ENCODE data around the gene PNKP. TPM values are rescaled to one million over a fixed set of nuclear protein-coding genes. Genes with fewer than 3 reads are reported as not detected.

PNKP gene
- total and polyA plus RNA-seq, 4 donors, result 23.7 to 93.0 (median 70.8) TPM

GRCh38 chr19:49878744-49879070 is 11.3 kb upstream of the PNKP start:
- Histone ChIP-seq H3K27me3 (ENCODE audit: control insufficient read depth in 1 of 2, insufficient read depth in 2 of 2, low read length in 1 of 2) (no peaks in the 10 kb centered on the region), H3K4me1 (ENCODE audit: control insufficient read depth in 1 of 2, insufficient read depth in 2 of 2, low read length in 2 of 2) (no peaks in the 10 kb centered on the region), H3K36me3 (ENCODE audit: control insufficient read depth in 1 of 2, insufficient read depth in 2 of 2, low read length in 1 of 2) (peaks cover 2 to 20% of the 10 kb centered on the region in 2 donors), H3K27ac (ENCODE audit: low read depth in 1 of 2, low read length in 2 of 2) (no peak overlapping the region), H3K9me3 (ENCODE audit: control insufficient read depth, low read length) (no peaks in the 10 kb centered on the region), H3K4me3 (ENCODE audit: low read length in 2 of 2) (no peak overlapping the region)
- 71 to 77% methylated on average over 9 of the region's 9 CpGs for WGBS, 2 donors
- DNase-seq (no peak), ATAC-seq (ENCODE audit: low FRiP score) (no peak)
- intact Hi-C loops (cut with DNase I), result no loop called here

- no peaks in the 10 kb centered on the region for H3K4me1 ChIP-seq (ENCODE audit: control insufficient read depth in 1 of 2, insufficient read depth in 2 of 2, low read length in 2 of 2)
- H3K27ac ChIP-seq (ENCODE audit: low read depth in 1 of 2, low read length in 2 of 2), result peak overlapping the region in 1 of 2 donors; percentile 89
- peak; percentile 99 to 100 for DNase-seq
- WGBS, 2 donors, result 4% methylated on average over 30 to 41 of the region's 41 CpGs
- peak overlapping the region; percentile 27 to 43 for H3K4me3 ChIP-seq (ENCODE audit: low read length in 2 of 2)
- H3K9me3 ChIP-seq (ENCODE audit: control insufficient read depth, low read length), result no peaks in the 10 kb centered on the region
- H3K36me3 ChIP-seq (ENCODE audit: control insufficient read depth in 1 of 2, insufficient read depth in 2 of 2, low read length in 1 of 2), result peaks cover 2 to 17% of the 10 kb centered on the region in 2 donors
- peak; percentile 88 for ATAC-seq (ENCODE audit: low FRiP score)
- no peaks in the 10 kb centered on the region for H3K27me3 ChIP-seq (ENCODE audit: control insufficient read depth in 1 of 2, insufficient read depth in 2 of 2, low read length in 1 of 2)
- intact Hi-C loops (cut with DNase I), result no loop called here
Measured at GRCh38 chr19:49877879-49878743, 10.7 kb upstream of the PNKP start.

- no peaks in the 10 kb centered on the region for H3K9me3 ChIP-seq (ENCODE audit: control insufficient read depth, low read length)
- H3K27ac ChIP-seq (ENCODE audit: low read depth in 1 of 2, low read length in 2 of 2), result peak within 1 kb of the TSS; percentile 33 to 89
- DNase-seq (peak; percentile 99 to 100), ATAC-seq (ENCODE audit: low FRiP score) (peak; percentile 93)
- WGBS, 2 donors, result 0% methylated on average over 60 to 61 of the region's 61 CpGs
- peak within 1 kb of the TSS; percentile 65 to 71 for H3K4me3 ChIP-seq (ENCODE audit: low read length in 2 of 2)
- no peaks in the 10 kb centered on the region for H3K27me3 ChIP-seq (ENCODE audit: control insufficient read depth in 1 of 2, insufficient read depth in 2 of 2, low read length in 1 of 2)
- H3K36me3 ChIP-seq (ENCODE audit: control insufficient read depth in 1 of 2, insufficient read depth in 2 of 2, low read length in 1 of 2), result peaks cover 2 to 12% of the 10 kb centered on the region in 2 donors
- intact Hi-C loops (cut with DNase I), result no loop called here
- H3K4me1 ChIP-seq (ENCODE audit: control insufficient read depth in 1 of 2, insufficient read depth in 2 of 2, low read length in 2 of 2), result no peaks in the 10 kb centered on the region
Measured at GRCh38 chr19:49877020-49877878, 9.9 kb upstream of the PNKP start, which contains the start of the genes AKT1S1 and TBC1D17. AKT1S1 (minus strand) TSS chr19:49877355; CDS start chr19:49873295, 4,060 bp downstream. TBC1D17 (plus strand) TSS chr19:49877702; CDS start chr19:49877724, 22 bp downstream.

DNA sequence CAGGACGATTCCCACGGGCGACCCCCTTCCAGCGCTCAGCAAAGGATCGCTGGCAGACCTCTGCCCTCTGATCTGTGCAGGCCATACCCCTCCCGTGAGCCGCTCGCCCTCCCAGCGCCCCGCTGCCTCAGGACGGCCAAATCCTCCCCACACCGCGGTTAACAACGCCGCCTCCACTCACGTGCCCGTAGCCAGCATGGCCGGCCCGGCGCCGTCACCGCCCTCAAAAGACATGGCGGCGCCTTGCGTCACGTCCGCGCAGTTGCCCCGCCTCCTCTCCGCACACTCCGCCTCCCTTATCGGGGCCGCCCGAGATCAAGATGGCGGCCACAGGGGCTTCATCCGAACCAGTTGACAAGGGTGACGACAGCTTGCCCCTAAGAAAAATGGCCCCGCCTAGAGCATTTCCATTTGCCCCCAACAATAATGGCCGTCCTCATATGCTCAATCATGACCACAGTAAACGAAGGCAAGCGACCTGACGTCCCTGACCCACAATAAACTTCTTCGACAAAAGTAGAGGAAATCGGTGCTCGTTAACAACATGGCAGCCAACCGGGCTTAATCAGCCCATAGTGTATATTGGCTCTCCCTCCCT is 9.1 kb upstream of the PNKP start:
- 0% methylated on average over 46 of the region's 46 CpGs for WGBS, 2 donors
- Histone ChIP-seq H3K27me3 (ENCODE audit: control insufficient read depth in 1 of 2, insufficient read depth in 2 of 2, low read length in 1 of 2) (no peaks in the 10 kb centered on the region), H3K9me3 (ENCODE audit: control insufficient read depth, low read length) (no peaks in the 10 kb centered on the region), H3K4me3 (ENCODE audit: low read length in 2 of 2) (peak overlapping the region; percentile 65 to 71), H3K36me3 (ENCODE audit: control insufficient read depth in 1 of 2, insufficient read depth in 2 of 2, low read length in 1 of 2) (peaks cover 0 to 7% of the 10 kb centered on the region in 2 donors), H3K4me1 (ENCODE audit: control insufficient read depth in 1 of 2, insufficient read depth in 2 of 2, low read length in 2 of 2) (no peaks in the 10 kb centered on the region), H3K27ac (ENCODE audit: low read depth in 1 of 2, low read length in 2 of 2) (peak overlapping the region; percentile 33 to 89)
- ATAC-seq (ENCODE audit: low FRiP score) (peak; percentile 91), DNase-seq (peak; percentile 99)
- intact Hi-C loops (cut with DNase I), result no loop called here

- intact Hi-C loops (cut with DNase I), result no loop called here
- peak; percentile 83 to 91 for DNase-seq
- no peaks in the 10 kb centered on the region for H3K9me3 ChIP-seq (ENCODE audit: control insufficient read depth, low read length)
- peak overlapping the region; percentile 65 to 71 for H3K4me3 ChIP-seq (ENCODE audit: low read length in 2 of 2)
- peaks cover 0 to 4% of the 10 kb centered on the region in 2 donors for H3K36me3 ChIP-seq (ENCODE audit: control insufficient read depth in 1 of 2, insufficient read depth in 2 of 2, low read length in 1 of 2)
- H3K4me1 ChIP-seq (ENCODE audit: control insufficient read depth in 1 of 2, insufficient read depth in 2 of 2, low read length in 2 of 2), result no peaks in the 10 kb centered on the region
- H3K27ac ChIP-seq (ENCODE audit: low read depth in 1 of 2, low read length in 2 of 2), result peak overlapping the region; percentile 33 to 89
- H3K27me3 ChIP-seq (ENCODE audit: control insufficient read depth in 1 of 2, insufficient read depth in 2 of 2, low read length in 1 of 2), result no peaks in the 10 kb centered on the region
- peak; percentile 19 for ATAC-seq (ENCODE audit: low FRiP score)
- 0 to 1% methylated on average over 28 of the region's 28 CpGs for WGBS, 2 donors
Measured at GRCh38 chr19:49875857-49876421, 8.6 kb upstream of the PNKP start.

GRCh38 chr19:49875177-49875576 is 7.8 kb upstream of the PNKP start:
- Histone ChIP-seq H3K36me3 (ENCODE audit: control insufficient read depth in 1 of 2, insufficient read depth in 2 of 2, low read length in 1 of 2) (peaks cover 0 to under 1% of the 10 kb centered on the region in 2 donors), H3K4me1 (ENCODE audit: control insufficient read depth in 1 of 2, insufficient read depth in 2 of 2, low read length in 2 of 2) (no peaks in the 10 kb centered on the region), H3K4me3 (ENCODE audit: low read length in 2 of 2) (no peak overlapping the region), H3K27ac (ENCODE audit: low read depth in 1 of 2, low read length in 2 of 2) (no peak overlapping the region), H3K27me3 (ENCODE audit: control insufficient read depth in 1 of 2, insufficient read depth in 2 of 2, low read length in 1 of 2) (no peaks in the 10 kb centered on the region), H3K9me3 (ENCODE audit: control insufficient read depth, low read length) (no peaks in the 10 kb centered on the region)
- no peak for DNase-seq
- intact Hi-C loops (cut with DNase I), result no loop called here
- 87 to 90% methylated on average over 4 of the region's 4 CpGs for WGBS, 2 donors
- ATAC-seq (ENCODE audit: low FRiP score), result no peak

DNA sequence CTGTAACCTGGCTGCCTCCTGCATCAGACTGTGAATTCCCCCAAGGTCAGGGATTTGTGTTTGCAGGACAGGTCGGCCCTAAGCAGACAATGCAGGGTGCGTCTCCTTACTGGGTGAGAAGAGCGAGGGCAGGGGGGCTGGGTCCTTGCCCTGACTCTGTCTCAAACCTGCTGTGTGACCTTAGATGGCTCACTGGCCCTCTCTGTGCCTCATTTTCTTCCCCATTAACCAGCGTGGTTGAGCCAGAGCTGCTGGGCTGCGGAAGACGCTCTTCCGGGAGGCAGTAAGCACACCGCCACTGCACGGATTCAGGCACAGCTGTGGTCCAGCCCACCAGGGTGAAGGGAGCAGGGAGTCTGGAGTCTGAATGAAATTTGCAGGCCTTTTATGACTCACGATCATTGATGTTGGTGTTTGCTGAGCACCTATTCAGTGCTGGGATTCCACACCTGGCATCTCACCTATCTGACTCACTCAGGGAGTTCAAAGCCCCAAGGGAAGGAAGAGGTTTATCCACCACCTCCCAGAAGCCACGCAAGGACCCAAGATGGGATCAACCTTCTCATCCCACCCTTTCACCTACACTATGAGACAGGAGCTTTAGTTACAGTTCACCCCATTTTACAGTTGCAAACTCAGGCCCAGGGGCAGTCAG is 7.3 kb upstream of the PNKP start:
- Histone ChIP-seq H3K4me3 (ENCODE audit: low read length in 2 of 2) (no peak overlapping the region), H3K9me3 (ENCODE audit: control insufficient read depth, low read length) (no peaks in the 10 kb centered on the region), H3K36me3 (ENCODE audit: control insufficient read depth in 1 of 2, insufficient read depth in 2 of 2, low read length in 1 of 2) (no peaks in the 10 kb centered on the region), H3K4me1 (ENCODE audit: control insufficient read depth in 1 of 2, insufficient read depth in 2 of 2, low read length in 2 of 2) (no peaks in the 10 kb centered on the region), H3K27ac (ENCODE audit: low read depth in 1 of 2, low read length in 2 of 2) (no peak overlapping the region), H3K27me3 (ENCODE audit: control insufficient read depth in 1 of 2, insufficient read depth in 2 of 2, low read length in 1 of 2) (no peaks in the 10 kb centered on the region)
- ATAC-seq (ENCODE audit: low FRiP score) (no peak), DNase-seq (no peak)
- intact Hi-C loops (cut with DNase I), result no loop called here
- 89 to 91% methylated on average over 11 of the region's 11 CpGs for WGBS, 2 donors

- intact Hi-C loops (cut with DNase I), result no loop called here
- no peak overlapping the region for H3K4me3 ChIP-seq (ENCODE audit: low read length in 2 of 2)
- DNase-seq, result no peak
- no peaks in the 10 kb centered on the region for H3K36me3 ChIP-seq (ENCODE audit: control insufficient read depth in 1 of 2, insufficient read depth in 2 of 2, low read length in 1 of 2)
- no peak overlapping the region for H3K27ac ChIP-seq (ENCODE audit: low read depth in 1 of 2, low read length in 2 of 2)
- no peak for ATAC-seq (ENCODE audit: low FRiP score)
- no peaks in the 10 kb centered on the region for H3K4me1 ChIP-seq (ENCODE audit: control insufficient read depth in 1 of 2, insufficient read depth in 2 of 2, low read length in 2 of 2)
- no peaks in the 10 kb centered on the region for H3K27me3 ChIP-seq (ENCODE audit: control insufficient read depth in 1 of 2, insufficient read depth in 2 of 2, low read length in 1 of 2)
- WGBS, 2 donors, result 84 to 85% methylated on average over 10 of the region's 10 CpGs
- no peaks in the 10 kb centered on the region for H3K9me3 ChIP-seq (ENCODE audit: control insufficient read depth, low read length)
Measured at GRCh38 chr19:49873834-49874233, 6.5 kb upstream of the PNKP start.

Data from aorta (tissue), 5 donors.